Duodenal mucosa (tissue), 2 donors: ENCODE data around the gene C2.
A peak's percentile ranks its signal among the peaks of the same experiment; 100 is the strongest.

Experiments
- H3K27ac ChIP-seq: one replicate; pipeline ENCODE4 v1.7.0; 2013; ENCODE audit warnings: low read depth, low read length
- H3K27me3 ChIP-seq, 2 donors: one replicate each; pipeline ENCODE4 v1.7.0; 2013; ENCODE audit warnings: low read length in 2 of 2, control low read depth in 1 of 2; ENCODE audit not compliant: insufficient read depth in 2 of 2, control insufficient read depth in 1 of 2
- H3K36me3 ChIP-seq, 2 donors: one replicate each; pipeline ENCODE4 v1.7.0; 2013; ENCODE audit warnings: low read length in 2 of 2, control low read depth in 1 of 2; ENCODE audit not compliant: insufficient read depth in 2 of 2, control insufficient read depth in 1 of 2
- H3K4me1 ChIP-seq, 2 donors: one replicate each; pipeline ENCODE4 v1.7.0; 2013; ENCODE audit warnings: low read length in 2 of 2, control low read depth in 1 of 2; ENCODE audit not compliant: insufficient read depth in 2 of 2, control insufficient read depth in 1 of 2
- H3K4me3 ChIP-seq, 2 donors: one replicate each; pipeline ENCODE4 v1.7.0; 2013; ENCODE audit warnings: low read length in 2 of 2, low read depth in 1 of 2
- H3K9ac ChIP-seq, 2 donors: one replicate each; pipeline ENCODE4 v1.7.0; 2013; ENCODE audit warnings: low read length in 2 of 2, low read depth in 1 of 2
- H3K9me3 ChIP-seq, 2 donors: one replicate each; pipeline ENCODE4 v1.7.0; 2013; ENCODE audit warnings: low read length in 2 of 2, control low read depth in 1 of 2; ENCODE audit not compliant: control insufficient read depth in 1 of 2

Gene C2

GRCh38 chr6:31966997-31967925 lies 39.7 kb downstream of the C2 start:
- Histone ChIP-seq H3K27me3 (no peaks in the 10 kb centered on the region), H3K4me3 (no peak overlapping the region), H3K9ac (no peak overlapping the region), H3K27ac (no peak overlapping the region), H3K9me3 (no peaks in the 10 kb centered on the region), H3K4me1 (peaks cover 14 to 19% of the 10 kb centered on the region in 2 donors), H3K36me3 (peaks cover 47 to 81% of the 10 kb centered on the region in 2 donors)

- no peaks in the 10 kb centered on the region for H3K27me3 ChIP-seq
- peaks cover 18 to 23% of the 10 kb centered on the region in 2 donors for H3K4me1 ChIP-seq
- H3K36me3 ChIP-seq, result peaks cover 42 to 74% of the 10 kb centered on the region in 2 donors
- H3K9ac ChIP-seq, result no peak overlapping the region
- no peak overlapping the region for H3K4me3 ChIP-seq
- no peak overlapping the region for H3K27ac ChIP-seq
- H3K9me3 ChIP-seq, result no peaks in the 10 kb centered on the region
These were observed 40.4 kb downstream of the C2 start for GRCh38 chr6:31967926-31968320.

GRCh38 chr6:31968326-31968725 lies 40.8 kb downstream of the C2 start:
- Histone ChIP-seq H3K4me1 (peaks cover 22 to 27% of the 10 kb centered on the region in 2 donors), H3K9me3 (no peaks in the 10 kb centered on the region), H3K27ac (no peak overlapping the region), H3K4me3 (no peak overlapping the region), H3K36me3 (peaks cover 42 to 70% of the 10 kb centered on the region in 2 donors), H3K27me3 (no peaks in the 10 kb centered on the region), H3K9ac (no peak overlapping the region)

GRCh38 chr6:31968791-31969711 lies 41.5 kb downstream of the C2 start:
- no peak overlapping the region for H3K9ac ChIP-seq
- H3K4me3 ChIP-seq, result no peak overlapping the region
- H3K9me3 ChIP-seq, result no peaks in the 10 kb centered on the region
- no peak overlapping the region for H3K27ac ChIP-seq
- peaks cover 24 to 29% of the 10 kb centered on the region in 2 donors for H3K4me1 ChIP-seq
- H3K36me3 ChIP-seq, result peaks cover 38 to 63% of the 10 kb centered on the region in 2 donors
- H3K27me3 ChIP-seq, result no peaks in the 10 kb centered on the region

GRCh38 chr6:31969712-31970603 lies 42.4 kb downstream of the C2 start:
- peaks cover 24 to 29% of the 10 kb centered on the region in 2 donors for H3K4me1 ChIP-seq
- H3K4me3 ChIP-seq, result peak overlapping the region in 1 of 2 donors; percentile 93
- no peak overlapping the region for H3K27ac ChIP-seq
- H3K9me3 ChIP-seq, result no peaks in the 10 kb centered on the region
- H3K27me3 ChIP-seq, result no peaks in the 10 kb centered on the region
- H3K36me3 ChIP-seq, result peaks cover 31 to 55% of the 10 kb centered on the region in 2 donors
- peak overlapping the region in 1 of 2 donors; percentile 96 for H3K9ac ChIP-seq

GRCh38 chr6:31970604-31971271 lies 43.2 kb downstream of the C2 start:
- H3K9ac ChIP-seq, result peak overlapping the region; percentile 94 to 96
- H3K4me1 ChIP-seq, result peaks cover 24 to 29% of the 10 kb centered on the region in 2 donors
- peak overlapping the region; percentile 90 to 93 for H3K4me3 ChIP-seq
- peaks cover 28 to 48% of the 10 kb centered on the region in 2 donors for H3K36me3 ChIP-seq
- no peaks in the 10 kb centered on the region for H3K9me3 ChIP-seq
- peak overlapping the region; percentile 99 for H3K27ac ChIP-seq
- H3K27me3 ChIP-seq, result no peaks in the 10 kb centered on the region

- H3K4me1 ChIP-seq, result peaks cover 24 to 29% of the 10 kb centered on the region in 2 donors
- H3K27me3 ChIP-seq, result no peaks in the 10 kb centered on the region
- H3K9me3 ChIP-seq, result no peaks in the 10 kb centered on the region
- H3K36me3 ChIP-seq, result peaks cover 25 to 41% of the 10 kb centered on the region in 2 donors
- H3K4me3 ChIP-seq, result peak overlapping the region; percentile 90 to 93
- H3K27ac ChIP-seq, result peak overlapping the region; percentile 99
- peak overlapping the region; percentile 94 to 96 for H3K9ac ChIP-seq
These were observed 43.9 kb downstream of the C2 start for GRCh38 chr6:31971279-31971992.

GRCh38 chr6:31971993-31972708 lies 44.6 kb downstream of the C2 start, which contains the start of gene DXO:
DXO (minus strand) TSS chr6:31972138; CDS start chr6:31971675, 463 bp downstream.
- H3K4me3 ChIP-seq, result peak within 1 kb of the TSS; percentile 90 to 93

More at GRCh38 chr6:31971993-31972708, 44.6 kb downstream of the C2 start, which contains the start of gene DXO:
- Histone ChIP-seq H3K4me1 (peaks cover 24 to 29% of the 10 kb centered on the region in 2 donors), H3K36me3 (peaks cover 18 to 34% of the 10 kb centered on the region in 2 donors), H3K27ac (peak within 1 kb of the TSS; percentile 99), H3K9ac (peak within 1 kb of the TSS; percentile 94 to 96), H3K27me3 (no peaks in the 10 kb centered on the region), H3K9me3 (no peaks in the 10 kb centered on the region)
